ENCODE measurements around the gene TLK2.

The TLK2 gene

DNA sequence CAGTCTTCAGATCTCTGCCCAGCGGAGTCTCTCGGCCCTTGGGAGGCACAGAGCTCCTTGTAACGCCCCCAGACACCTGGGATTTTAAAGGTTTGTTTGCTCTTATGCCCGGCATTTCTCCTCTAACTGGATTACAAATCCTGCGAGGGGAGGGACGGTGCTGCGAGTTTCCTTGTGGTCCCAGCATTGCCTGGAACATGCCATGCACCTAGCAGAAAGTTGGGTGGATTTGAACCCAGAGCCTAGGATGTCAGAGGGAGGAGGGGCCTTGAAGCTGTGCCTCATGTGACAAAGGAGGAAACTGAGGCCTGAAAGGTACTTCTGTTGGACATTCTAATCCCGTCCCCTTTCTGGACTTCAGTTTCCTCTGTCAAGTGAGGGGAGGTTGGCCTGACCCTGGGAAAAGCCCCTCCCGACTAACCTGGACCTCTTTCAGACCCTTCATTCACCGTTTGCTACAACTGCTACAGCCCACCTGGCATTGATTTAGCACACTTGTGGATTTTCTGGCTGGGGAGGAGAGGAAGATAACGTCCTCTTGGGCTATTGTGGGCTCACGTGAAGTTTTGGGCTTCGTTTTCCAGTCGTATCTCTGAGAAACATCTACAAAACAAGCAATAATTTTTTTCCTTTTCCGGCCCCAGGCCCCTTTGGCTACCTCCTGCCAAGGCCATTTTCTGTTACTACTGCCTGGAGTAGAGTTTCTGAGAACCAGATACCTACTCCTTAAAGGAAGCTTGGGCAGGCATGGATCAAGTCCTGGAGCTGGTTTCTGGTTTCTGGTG is 179.7 kb downstream of the TLK2 start:
- DNase-seq, result no peak

- DNase-seq, result no peak
Observed at GRCh38 chr17:62660629-62661118, 182.0 kb downstream of the TLK2 start.

GRCh38 chr17:62661337-62661736 is 182.7 kb downstream of the TLK2 start:
- no peak for DNase-seq

- DNase-seq, result no peak
Observed at GRCh38 chr17:62662855-62663254, 184.2 kb downstream of the TLK2 start.
